ENCODE results near the gene REEP3.

DNA sequence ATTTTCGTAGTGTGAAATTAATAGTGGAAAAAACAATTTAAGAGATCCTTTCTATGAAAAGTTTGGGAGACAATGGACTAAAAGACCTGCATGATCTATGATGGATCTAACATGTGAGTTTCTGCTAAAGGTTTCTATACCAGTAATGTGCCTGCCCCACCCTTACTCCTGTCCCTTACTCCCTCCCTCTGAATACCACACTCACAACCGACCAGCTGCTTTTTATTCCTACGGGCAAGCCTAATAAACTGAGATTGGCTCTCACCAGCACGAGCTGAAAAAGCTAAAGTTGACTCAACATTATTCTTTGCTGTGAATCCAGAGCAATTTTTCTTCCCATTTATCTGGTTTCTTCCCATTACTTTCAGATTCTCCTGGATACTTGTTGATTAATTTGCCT, 17.8 kb upstream of the REEP3 start:
- TF ChIP-seq, protein P1, sequence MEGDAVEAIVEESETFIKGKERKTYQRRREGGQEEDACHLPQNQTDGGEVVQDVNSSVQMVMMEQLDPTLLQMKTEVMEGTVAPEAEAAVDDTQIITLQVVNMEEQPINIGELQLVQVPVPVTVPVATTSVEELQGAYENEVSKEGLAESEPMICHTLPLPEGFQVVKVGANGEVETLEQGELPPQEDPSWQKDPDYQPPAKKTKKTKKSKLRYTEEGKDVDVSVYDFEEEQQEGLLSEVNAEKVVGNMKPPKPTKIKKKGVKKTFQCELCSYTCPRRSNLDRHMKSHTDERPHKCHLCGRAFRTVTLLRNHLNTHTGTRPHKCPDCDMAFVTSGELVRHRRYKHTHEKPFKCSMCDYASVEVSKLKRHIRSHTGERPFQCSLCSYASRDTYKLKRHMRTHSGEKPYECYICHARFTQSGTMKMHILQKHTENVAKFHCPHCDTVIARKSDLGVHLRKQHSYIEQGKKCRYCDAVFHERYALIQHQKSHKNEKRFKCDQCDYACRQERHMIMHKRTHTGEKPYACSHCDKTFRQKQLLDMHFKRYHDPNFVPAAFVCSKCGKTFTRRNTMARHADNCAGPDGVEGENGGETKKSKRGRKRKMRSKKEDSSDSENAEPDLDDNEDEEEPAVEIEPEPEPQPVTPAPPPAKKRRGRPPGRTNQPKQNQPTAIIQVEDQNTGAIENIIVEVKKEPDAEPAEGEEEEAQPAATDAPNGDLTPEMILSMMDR (conservative IDR thresholded peaks at IDR 0.05; ENCODE audit: low read length): no peak
- no peak for TF ChIP-seq EZH2phosphoT487 (IDR thresholded peaks at IDR 0.05; ENCODE audit: borderline replicate concordance)

Measured in Loucy (cell line).